Right ventricle myocardium superior (tissue), 1 donor: ENCODE results near the gene CDK14. TPM values are rescaled to one million over a fixed set of nuclear protein-coding genes. Genes with fewer than 3 reads are reported as not detected.
"Not testable (repeated sequence)": the region's sequence is repeated elsewhere in the genome, so short reads cannot be mapped to it uniquely, and the experiment has no call there.

Source experiments
- ATAC-seq: fragments of 200-7000 bp; cut with Tn5 transposase; one replicate; pipeline ENCODE4 v1.9.1; 2020; ENCODE audit warnings: mild to moderate bottlenecking; ENCODE audit not compliant: poor library complexity
- DNase-seq: peaks from one replicate; pipeline ENCODE4 v3.0.0-alpha.2; 2020
- intact Hi-C: fragments of 100-400 bp; cut with DNase I; formaldehyde crosslinking; loops from one replicate; pipeline ENCODE4 v1.11.2; 2022
- total RNA-seq: library from RNA; stranded (reverse); fragmentation: NEBNext Ultra II Directional; extraction: Animal tissue kit (Norgen Biotek cat#: 25700); gene quantifications from one replicate; pipeline ENCODE4 v1.2.1, GENCODE V29; 2021
- donor health status: DM: no; HTN: yes; CAD: no; lungs with severe emphysema.

The CDK14 gene
- total RNA-seq, 1 donor from 2014 or later, result 24.2 TPM

DNA sequence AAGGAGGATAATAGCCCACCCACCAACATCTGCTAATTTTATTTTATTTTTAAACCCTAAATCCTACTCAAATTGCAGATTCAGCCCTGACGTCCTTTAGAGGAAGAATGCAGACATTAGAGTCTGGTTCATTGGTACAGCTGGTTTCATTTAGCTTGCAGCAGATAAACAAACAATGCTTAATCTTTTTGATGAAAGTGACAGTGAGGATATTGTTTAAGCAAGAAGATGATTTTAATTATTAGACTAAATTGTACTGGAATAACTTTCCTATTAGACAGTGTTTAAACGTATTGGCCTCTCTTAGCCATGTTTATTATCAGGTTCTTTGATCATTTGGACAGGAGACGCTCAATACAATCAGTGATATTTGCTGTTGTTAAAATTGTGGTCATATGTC, 164.8 kb downstream of the CDK14 start:
- no peak for DNase-seq
- intact Hi-C loops, result no loop called here
- no peak for ATAC-seq

DNA sequence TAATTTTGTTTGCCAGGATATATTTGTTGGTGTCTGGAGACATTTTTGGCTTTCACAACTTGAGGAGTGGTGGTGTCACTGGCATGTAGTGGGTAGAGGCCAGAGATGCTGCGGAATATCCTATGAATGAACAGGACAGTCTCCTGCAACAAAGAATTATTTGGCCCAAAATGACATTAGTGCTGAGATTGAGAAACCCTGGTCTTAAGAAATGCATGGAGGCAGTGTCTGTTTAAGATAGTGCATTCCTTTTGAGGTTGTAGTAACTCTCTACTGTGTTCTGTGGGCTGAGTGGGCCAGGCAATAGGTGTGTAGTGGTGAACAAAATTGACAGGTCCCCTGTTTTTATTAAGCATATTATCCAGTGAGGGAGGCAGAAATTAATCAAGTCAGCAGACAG, 165.5 kb downstream of the CDK14 start:
- DNase-seq (no peak), ATAC-seq (no peak)
- intact Hi-C loops, result no loop called here

DNA sequence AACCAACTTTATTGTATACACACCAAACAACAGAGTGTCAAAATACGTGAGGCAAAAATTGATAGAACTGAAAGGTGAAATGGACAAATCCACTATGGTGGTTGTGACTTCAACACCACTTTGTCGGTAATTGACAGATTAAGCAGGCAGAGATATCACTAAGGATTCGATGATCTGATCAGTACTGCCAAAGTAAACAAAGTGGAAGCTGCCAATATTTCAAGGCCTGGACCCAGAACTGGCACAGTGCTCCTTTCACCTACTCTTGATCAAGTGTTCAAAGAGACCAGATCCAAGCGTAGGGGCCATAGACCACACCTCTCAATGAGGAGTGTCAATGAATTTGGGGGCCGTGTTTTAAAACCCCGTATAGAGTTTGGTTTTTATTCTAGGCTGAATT, 167.0 kb downstream of the CDK14 start:
- ATAC-seq, result no peak
- intact Hi-C loops, result no loop called here
- DNase-seq, result no peak

DNA sequence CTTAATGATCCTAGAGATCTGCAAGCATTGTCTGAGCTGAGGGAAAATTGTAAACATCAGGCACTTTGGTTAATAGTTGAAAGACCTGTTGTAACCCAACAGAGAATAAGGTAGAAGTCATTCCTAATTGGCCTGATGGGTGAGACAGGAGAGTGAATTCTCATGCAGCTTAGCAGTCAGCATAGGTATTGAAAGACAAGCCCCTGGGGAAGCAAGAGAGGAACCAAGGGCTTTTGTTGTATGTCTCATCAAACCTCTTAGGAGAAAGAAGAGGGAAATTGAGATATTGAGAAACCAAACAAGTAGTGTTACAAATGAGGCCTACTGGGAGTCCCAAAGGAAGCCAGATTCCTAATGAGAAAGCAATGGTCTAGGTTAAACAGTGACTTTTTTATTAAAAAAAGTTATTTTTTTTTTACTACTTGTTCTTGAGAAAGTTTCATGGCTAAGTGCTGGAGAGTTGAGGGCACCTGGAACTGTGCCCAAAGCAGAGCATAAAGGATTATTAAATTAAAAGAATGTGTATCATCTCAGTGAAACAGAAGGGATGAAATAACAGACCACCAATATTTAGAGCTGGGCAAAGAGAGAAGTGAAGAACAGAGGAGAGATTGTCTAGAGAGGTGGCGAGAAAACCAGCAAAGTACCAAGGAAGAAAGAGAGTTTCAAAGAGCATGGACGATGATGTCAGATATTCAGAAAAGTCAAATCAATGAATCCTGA, 168.9 kb downstream of the CDK14 start:
- DNase-seq, result no peak
- intact Hi-C loops, result no loop called here
- peak; percentile 23 for ATAC-seq

DNA sequence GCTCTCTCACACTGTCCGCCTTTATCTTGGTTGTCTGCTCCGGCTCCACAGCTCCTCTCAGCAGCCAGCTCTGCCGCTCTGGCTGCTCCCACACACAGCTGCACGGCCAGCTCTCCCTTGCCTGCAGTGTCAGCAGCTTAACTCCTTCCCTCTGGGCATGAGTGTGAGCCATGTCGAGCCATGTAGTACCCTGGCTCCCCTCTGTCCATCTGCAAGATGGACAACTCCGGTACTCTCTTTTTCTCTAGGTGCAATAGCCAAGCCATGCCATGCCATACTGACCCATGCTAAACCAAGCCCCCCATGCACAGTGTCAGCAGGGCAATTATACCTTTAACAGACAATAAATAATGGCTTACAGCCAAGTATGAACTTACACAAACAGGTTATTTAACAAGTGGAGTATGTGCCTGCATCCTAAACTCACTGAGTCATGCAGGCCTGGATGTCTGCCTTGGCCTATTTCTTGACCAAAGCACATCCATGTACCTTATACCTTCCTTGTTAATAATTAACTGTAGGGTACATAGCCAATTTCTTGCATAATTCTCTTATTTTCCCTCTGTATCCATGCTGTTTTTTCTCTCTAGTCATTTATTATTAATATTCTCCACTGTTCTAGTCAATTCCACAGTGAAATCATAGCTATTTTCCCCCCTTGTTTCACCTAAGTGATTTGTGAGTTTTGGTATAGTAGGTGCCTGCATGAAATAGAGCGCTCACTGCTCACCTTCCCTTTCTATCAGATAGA, 170.9 kb downstream of the CDK14 start:
- ATAC-seq (peak; percentile 95), DNase-seq (peak; percentile 74)
- intact Hi-C loops, result no loop called here

DNA sequence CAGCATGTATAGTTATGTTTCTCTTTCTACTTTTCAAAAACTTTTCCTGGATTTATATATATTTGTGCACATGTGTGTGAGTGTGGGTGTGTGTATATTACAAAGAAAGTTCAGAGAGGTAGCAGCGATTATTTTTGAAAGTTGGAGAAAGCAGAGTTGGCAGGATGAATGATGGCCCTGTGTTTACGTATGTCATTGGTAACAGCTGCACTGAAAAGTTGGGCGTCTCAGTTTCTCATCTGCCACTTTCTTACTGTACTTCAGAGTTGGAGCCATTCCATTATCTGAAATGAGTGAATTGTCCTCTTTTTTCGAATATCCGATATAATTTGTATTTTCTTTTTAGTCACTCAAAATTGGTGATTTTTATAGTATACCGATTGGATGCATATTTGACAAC, 172.2 kb downstream of the CDK14 start:
- no peak for ATAC-seq
- DNase-seq, result no peak
- intact Hi-C loops, result no loop called here

DNA sequence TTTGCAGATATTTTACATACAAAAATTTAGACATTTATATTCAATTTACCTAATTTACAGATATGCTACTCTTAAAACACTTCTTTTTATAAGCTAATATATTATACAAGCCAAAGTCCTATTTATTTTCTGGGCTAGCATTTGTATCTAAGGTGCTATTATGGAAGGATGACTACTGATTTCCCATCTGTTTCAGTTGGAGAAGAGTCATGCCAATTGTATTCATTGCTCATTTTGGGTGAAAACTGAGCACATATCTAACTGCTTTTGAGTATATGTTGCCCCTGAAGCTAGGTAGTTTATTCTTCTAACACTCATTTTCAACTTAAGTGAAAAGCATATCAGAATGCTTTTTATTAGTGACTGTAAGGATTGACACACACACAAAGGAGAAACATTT, 172.9 kb downstream of the CDK14 start:
- intact Hi-C loops, result no loop called here
- DNase-seq, result no peak
- no peak for ATAC-seq

DNA sequence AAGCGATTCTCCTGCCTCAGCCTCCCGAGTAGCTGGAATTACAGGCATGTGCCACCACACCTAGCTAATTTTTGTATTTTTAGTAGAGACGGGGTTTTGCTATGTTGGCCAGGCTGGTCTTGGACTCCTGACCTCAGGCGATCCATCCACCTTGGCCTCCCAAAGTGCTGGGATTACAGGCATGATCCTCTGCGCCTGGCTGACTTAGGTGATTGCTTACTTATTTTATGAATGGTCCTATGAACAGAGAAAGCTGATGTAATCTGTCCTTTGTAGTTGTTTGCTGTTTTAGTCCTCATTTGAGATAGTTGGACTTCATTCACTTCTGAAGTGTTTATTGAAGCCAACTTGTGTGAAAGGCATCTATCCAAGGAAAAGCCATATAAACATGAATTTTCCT, 173.4 kb downstream of the CDK14 start:
- intact Hi-C loops, ATAC-seq, DNase-seq: not testable (repeated sequence)

DNA sequence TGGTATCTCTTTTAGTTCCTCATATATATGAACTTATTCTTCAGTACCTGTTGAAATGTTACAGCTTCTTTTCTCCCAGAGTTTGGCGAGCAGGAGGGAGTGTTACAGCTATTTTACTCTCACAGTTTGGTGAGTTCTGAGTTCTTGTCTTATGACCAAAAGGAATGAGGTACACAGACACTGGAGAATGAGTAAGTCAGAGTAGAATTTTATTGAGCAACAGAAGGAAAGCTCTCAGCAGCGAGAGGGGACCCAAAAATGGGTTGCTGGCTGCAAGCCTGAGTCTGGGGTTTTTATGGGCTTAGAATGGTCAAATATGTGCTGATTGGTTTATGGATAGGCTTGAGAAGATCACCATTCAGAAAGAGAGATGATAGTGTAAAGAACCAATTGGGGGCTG, 175.2 kb downstream of the CDK14 start:
- intact Hi-C loops, result no loop called here
- no peak for DNase-seq
- no peak for ATAC-seq

DNA sequence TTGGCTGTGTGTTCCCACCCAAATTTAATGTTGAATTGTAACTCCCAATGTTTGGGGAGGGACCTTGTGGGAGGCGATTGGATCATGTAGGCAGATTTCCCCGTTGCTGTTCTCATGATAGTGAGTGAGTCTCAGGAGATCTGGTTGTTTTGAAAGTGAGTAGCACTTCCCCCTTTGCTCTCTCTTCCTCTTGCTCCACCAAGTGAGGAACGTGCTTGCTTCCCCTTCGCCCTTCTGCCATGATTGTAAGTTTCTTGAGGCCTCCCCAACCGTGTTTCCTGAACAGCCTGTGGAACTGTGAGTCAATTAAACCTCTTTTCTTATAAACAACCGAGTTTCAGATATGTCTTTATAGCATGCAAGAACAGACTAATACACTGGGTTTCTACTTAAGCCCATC, 176.3 kb downstream of the CDK14 start:
- intact Hi-C loops, result no loop called here
- no peak for DNase-seq
- no peak for ATAC-seq

DNA sequence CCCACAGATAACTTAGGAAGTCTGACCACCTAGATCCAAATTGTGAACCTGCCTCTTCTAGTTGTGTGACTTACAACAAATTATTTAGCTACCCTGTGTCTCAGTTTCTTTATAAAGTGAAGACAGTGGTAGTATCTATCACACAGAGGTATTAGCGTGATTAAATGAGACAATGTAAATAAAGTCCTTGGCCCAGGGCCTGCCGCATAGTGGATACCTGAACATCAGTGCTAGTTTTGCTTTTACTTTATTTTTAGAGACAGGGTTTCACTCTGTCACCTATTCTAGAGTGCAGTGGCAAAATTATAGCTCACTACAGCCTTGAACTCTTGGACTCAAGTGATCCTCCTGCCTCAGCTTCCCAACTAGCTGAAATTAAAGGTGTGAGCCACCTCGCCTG, 177.1 kb downstream of the CDK14 start:
- ATAC-seq (no peak), DNase-seq (no peak)
- intact Hi-C loops, result no loop called here

DNA sequence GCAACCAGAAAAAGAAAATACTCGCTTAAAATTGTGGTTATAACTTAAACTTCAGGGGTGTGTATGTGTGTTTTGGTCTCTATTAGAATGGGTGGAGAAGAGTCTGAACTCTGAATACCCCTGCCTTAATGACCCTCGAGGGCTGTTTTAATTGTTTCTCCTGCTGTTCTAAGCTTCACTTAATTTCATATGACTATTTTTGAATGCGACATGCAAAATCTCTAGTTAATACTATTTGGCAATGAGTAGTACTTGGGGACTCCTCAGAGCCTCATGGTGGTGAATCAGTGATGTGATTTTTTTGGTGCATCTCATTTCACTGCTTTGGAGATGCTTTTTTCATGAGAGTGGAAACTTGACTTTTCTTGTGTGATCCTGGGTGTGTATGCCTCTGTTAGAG, 178.6 kb downstream of the CDK14 start:
- intact Hi-C loops, result no loop called here
- DNase-seq, result no peak
- no peak for ATAC-seq

DNA sequence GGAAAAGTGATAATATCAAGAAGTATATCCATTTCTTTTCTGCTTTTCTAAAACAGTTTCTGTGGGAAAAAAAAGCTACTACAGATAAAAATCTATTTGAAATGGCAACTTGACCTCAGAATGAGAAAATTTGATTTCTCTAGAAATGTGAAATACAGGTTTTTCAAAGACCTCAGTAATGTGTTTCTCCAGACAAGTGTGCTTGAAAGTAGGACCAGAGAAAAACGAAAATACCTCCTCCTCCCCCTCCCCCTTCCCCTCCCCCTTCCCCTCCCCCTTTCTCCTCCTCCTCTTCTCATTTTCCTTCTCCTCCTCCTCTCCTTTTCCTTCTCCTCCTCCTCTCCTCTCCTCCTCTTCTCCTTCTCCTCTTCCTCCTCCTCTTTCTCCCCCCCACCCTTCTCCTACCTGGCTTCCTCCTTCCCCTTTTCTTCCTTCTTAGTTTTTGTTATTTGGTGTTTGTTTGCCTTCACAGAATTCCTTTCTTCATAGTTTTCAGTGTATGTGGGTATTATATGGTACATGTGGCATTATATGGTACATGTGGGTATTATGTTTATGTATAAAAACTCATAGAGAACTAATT, 179.4 kb downstream of the CDK14 start:
- intact Hi-C loops, result no loop called here

DNA sequence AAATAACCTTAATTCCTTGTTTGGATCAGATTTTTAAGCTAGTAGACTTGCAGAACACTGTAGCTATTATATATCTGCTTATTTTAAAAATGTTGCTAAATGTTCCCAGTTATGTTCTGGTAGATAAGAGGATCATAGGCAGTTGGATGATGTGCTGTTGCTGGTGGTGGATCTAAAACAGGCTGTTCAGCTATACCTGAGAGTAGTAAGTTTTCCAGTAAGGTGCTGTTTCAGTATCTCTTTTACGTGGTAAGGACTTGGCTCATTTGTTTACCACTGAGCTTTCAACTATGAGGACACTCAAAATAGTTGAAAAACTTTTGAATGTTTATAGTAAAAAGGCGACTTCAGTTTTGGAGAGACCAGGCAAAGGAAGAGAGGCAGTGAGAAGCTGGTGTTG, 180.9 kb downstream of the CDK14 start:
- DNase-seq, result no peak
- ATAC-seq, result no peak
- intact Hi-C loops, result no loop called here

More for the DNA sequence above, 179.4 kb downstream of the CDK14 start:
- DNase-seq (no peak), ATAC-seq (no peak)

DNA sequence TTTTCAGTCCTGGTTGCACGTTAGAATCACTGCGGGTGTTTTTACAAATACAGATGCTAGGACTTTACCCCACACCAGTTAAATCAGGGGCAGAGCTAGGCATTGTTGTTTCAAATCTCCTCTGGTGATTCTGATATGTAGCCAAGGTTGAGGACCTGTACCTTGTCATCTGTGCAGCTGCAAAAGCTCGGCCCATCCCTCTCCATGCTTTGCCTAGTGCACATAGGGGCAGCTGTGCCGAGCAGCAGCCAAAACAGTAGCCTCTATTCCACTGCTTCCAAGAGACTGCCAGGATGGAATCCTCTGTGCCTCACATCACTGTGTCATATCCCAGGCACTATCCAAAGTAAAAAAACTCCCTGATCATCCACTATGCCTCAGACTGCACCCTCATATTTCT, 181.3 kb downstream of the CDK14 start:
- peak; percentile 74 for ATAC-seq
- no peak for DNase-seq
- intact Hi-C loops, result no loop called here

DNA sequence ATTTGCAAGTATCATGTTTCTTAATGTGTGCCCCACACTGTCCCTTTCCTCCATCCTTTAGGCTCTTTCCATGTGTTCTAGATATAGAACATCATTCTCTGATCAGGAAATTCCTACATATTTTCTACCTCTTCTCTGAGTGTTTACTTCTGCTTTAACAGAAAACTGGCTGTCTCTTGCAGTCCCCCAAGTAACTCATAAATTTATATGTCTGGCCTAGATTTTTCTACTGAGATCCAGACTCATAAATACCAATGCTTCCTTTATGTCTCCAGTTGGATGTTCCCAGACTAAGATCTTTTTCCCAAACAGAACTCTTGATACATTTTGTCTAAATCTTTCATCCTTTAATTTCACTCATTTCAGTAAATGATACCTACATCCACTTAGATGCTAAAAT, 181.8 kb downstream of the CDK14 start:
- intact Hi-C loops, result no loop called here
- no peak for DNase-seq
- ATAC-seq, result no peak

DNA sequence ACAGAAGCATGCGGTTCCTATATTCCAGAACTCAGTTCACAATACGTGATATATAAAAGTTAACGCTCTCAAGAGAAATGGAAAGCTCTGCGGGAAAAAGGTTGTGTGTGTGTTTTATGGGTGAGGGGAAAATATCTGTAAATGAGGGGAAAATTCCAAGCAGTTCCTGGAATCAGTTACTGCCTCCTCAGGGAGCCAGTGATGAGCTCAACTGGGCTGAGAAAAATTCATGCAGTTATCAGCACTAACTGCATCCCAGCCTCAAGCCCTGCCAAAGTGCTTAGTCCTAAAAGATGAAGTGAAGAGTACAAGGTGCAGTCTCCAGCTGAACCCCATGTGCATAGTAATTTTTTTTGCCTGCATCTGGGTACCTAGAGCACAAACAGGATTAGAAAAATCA, 191.9 kb downstream of the CDK14 start:
- intact Hi-C loops, result no loop called here
- no peak for DNase-seq
- peak; percentile 68 for ATAC-seq

DNA sequence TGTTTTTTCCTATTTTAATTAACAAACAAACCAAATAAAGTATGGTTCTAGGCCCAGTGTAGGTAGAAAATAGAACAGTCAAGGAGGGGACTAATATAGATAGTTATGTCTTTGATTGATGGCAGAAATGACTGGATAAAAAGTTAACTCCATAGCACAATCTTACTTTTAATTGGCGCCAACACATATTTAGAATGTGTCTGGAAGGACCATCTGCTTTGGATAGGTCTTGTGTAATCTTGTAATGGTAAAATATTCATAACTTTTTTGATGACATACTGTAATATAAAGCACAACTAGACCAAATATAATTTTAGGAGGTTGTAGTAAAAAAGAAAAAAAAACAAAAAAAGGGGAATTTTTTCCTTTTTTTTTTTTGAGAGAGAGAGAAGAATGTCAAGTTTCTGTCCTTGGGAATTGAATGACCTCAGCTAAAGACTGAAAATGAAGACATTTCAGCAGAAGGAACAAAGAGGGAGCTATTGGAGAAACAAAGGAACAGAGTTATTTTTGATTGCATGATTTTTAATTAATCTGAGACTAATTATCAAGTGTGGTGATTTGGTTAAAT, 193.7 kb downstream of the CDK14 start:
- intact Hi-C loops, result no loop called here
- ATAC-seq, result no peak
- no peak for DNase-seq

DNA sequence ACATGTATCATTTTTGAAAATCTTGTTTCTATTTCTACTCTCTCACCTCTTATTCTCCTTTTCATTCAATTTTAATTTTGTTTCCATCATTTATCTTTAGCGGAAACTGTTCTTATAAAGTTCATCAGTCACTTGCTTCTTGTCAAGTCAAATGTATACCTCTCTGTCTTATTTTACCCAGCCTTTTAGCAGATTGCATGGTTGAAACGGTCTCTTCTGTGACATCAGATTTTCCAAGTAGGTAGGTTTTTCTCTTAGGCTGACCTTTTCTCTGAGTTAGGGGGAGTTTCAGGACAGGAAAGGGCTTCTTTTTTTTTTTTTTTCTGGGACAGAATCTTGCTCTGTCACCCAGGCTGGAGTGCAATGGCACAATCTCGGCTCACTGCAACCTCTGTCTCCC, 195.5 kb downstream of the CDK14 start:
- intact Hi-C loops, result no loop called here
- no peak for ATAC-seq
- no peak for DNase-seq

DNA sequence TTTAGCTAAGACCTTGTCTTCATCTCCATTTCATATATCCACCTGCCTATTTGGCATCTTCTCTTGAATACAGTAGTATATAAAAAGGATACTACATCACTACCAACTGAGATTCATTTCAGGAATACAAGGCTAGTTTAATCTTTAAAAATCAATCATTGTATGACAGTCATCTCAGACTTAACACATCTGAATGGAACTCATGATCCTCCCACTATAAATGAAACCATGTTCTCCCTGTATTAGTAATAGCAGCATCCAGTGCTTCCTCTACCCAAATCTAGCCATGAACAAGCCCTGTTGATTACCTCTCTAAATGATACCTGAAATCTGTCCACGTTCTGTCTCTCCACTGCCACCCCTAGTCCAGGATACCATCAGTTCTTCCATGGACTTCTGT, 196.2 kb downstream of the CDK14 start:
- intact Hi-C loops, result no loop called here
- no peak for DNase-seq
- no peak for ATAC-seq
